ENCODE measurements around the gene MYOM1.

GRCh38 chr18:3055816-3056215 lies 164.0 kb downstream of the MYOM1 start:
- TF ChIP-seq CTCF (conservative IDR thresholded peaks at IDR 0.05; ENCODE audit: low read depth, low read length) (no peak), EZH2 (IDR thresholded peaks at IDR 0.05; ENCODE audit: borderline replicate concordance, low read depth, low read length, poor library complexity, severe bottlenecking) (no peak)
